Measurements from ENCODE around the gene PLXNB3. TPM values are rescaled to one million over a fixed set of nuclear protein-coding genes. Genes with fewer than 3 reads are reported as not detected.

The PLXNB3 gene
- total and polyA plus RNA-seq, 7 experiments from 2014 or later: 0.45 to 1.6 (median 0.68) TPM; not detected in 4

GRCh38 chrX:153794897-153795816, 31.1 kb downstream of the PLXNB3 start:
- Mint-ChIP-seq H3K36me3 (peaks cover 0 to 6% (median 0%) of the 10 kb centered on the region in 5 donors), H3K4me3 (peak overlapping the region; percentile 86 to 95 (median 92)), H3K4me1 (peaks cover 0 to 39% (median 25%) of the 10 kb centered on the region in 7 donors), H3K27me3 (no peaks in the 10 kb centered on the region), H3K9me3 (peaks cover 0 to 2% (median 0%) of the 10 kb centered on the region in 11 donors), H3K27ac (peak overlapping the region; percentile 41 to 94 (median 90))
- peak overlapping the region; percentile 97 for H3K27ac ChIP-seq (ENCODE audit: low read depth, low read length)
- H3K4me1 ChIP-seq (ENCODE audit: control insufficient read depth in 2 of 2, insufficient read depth in 2 of 2, low read length in 2 of 2): peaks cover 8 to 12% of the 10 kb centered on the region in 2 donors
- no peak for ATAC-seq
- peak in 3 of 9 donors; percentile 9 to 26 (median 15) for DNase-seq
- ChIA-PET CTCF (interaction anchor here (1.0 kb wide), 1 partner anchor 227 kb away, joined by 3 read pairs; no protein-coding TSS in a partner anchor), POLR2A (interaction anchor here (0.7 to 2.5 kb wide), 7 partner anchors 23 to 179 kb away, joined by 3 to 30 read pairs (median 4); partner anchors contain the start of genes ARHGAP4 and HCFC1)
- peaks cover 0 to 30% (median 0%) of the 10 kb centered on the region in 3 experiments for H3K36me3 ChIP-seq (ENCODE audit: control insufficient read depth in 2 of 3, insufficient read depth in 3 of 3, low read length in 3 of 3)
- H3K9me3 ChIP-seq (ENCODE audit: control insufficient read depth in 2 of 3, low read length in 3 of 3): no peaks in the 10 kb centered on the region
- H3K27me3 ChIP-seq (ENCODE audit: control insufficient read depth in 2 of 2, insufficient read depth in 2 of 2, low read length in 2 of 2): no peaks in the 10 kb centered on the region
- H3K4me3 ChIP-seq (ENCODE audit: low read length): peak overlapping the region; percentile 75
- intact Hi-C loops (cut with micrococcal nuclease): loop anchor here (1.0 to 10.0 kb wide), 13 partner anchors 22 to 752 kb away; partner anchors contain the start of genes ABCD1 (in 2 of the 2), BCAP31 (in 2 of the 2), HAUS7 (in 2 of the 2) and CCNQ (in 1 of the 2)

GRCh38 chrX:153797415-153798015, 33.5 kb downstream of the PLXNB3 start:
- ATAC-seq (no peak), DNase-seq (no peak)
- H3K4me3 Mint-ChIP-seq: peak overlapping the region in 1 of 10 donors; percentile 87
- no peak overlapping the region for H3K27ac ChIP-seq (ENCODE audit: low read depth, low read length)
- intact Hi-C loops (cut with micrococcal nuclease): loop anchor here in 1 of 2 donors (10.0 kb wide), 1 partner anchor 577 kb away; the partner anchor contains the start of genes EMD and FLNA
- CTCF ChIA-PET: no interaction called here
- H3K4me1 ChIP-seq (ENCODE audit: control insufficient read depth in 2 of 2, insufficient read depth in 2 of 2, low read length in 2 of 2): peaks cover 8 to 9% of the 10 kb centered on the region in 2 donors
- no peak overlapping the region for H3K4me3 ChIP-seq (ENCODE audit: low read length)
- no peaks in the 10 kb centered on the region for H3K9me3 ChIP-seq (ENCODE audit: control insufficient read depth in 2 of 3, low read length in 3 of 3)
- POLR2A ChIA-PET: no interaction called here
- H3K27me3 Mint-ChIP-seq: no peaks in the 10 kb centered on the region
- peaks cover 0 to 29% (median 18%) of the 10 kb centered on the region in 7 donors for H3K4me1 Mint-ChIP-seq
- peaks cover 0 to 2% (median 0%) of the 10 kb centered on the region in 11 donors for H3K9me3 Mint-ChIP-seq
- no peaks in the 10 kb centered on the region for H3K27me3 ChIP-seq (ENCODE audit: control insufficient read depth in 2 of 2, insufficient read depth in 2 of 2, low read length in 2 of 2)
- H3K36me3 ChIP-seq (ENCODE audit: control insufficient read depth in 2 of 3, insufficient read depth in 3 of 3, low read length in 3 of 3): peaks cover 0 to 29% (median 0%) of the 10 kb centered on the region in 3 experiments
- H3K27ac Mint-ChIP-seq: no peak overlapping the region
- H3K36me3 Mint-ChIP-seq: peaks cover 0 to 6% (median 0%) of the 10 kb centered on the region in 5 donors

- Mint-ChIP-seq H3K36me3 (peaks cover 0 to 3% (median 0%) of the 10 kb centered on the region in 5 donors), H3K27ac (no peak overlapping the region), H3K9me3 (no peaks in the 10 kb centered on the region), H3K4me1 (peaks cover 0 to 20% (median 11%) of the 10 kb centered on the region in 7 donors), H3K27me3 (no peaks in the 10 kb centered on the region), H3K4me3 (no peak overlapping the region)
- H3K9me3 ChIP-seq (ENCODE audit: control insufficient read depth in 2 of 3, low read length in 3 of 3): no peaks in the 10 kb centered on the region
- no peak overlapping the region for H3K4me3 ChIP-seq (ENCODE audit: low read length)
- POLR2A ChIA-PET: interaction anchor here (1.4 kb wide), 1 partner anchor 137 kb away, joined by 3 read pairs; no protein-coding TSS in a partner anchor
- no peak for DNase-seq
- intact Hi-C loops (cut with micrococcal nuclease): loop anchor here in 1 of 2 donors (10.0 kb wide), 1 partner anchor 575 kb away; the partner anchor contains the start of genes EMD and FLNA
- ATAC-seq: no peak
- CTCF ChIA-PET: no interaction called here
- no peaks in the 10 kb centered on the region for H3K27me3 ChIP-seq (ENCODE audit: control insufficient read depth in 2 of 2, insufficient read depth in 2 of 2, low read length in 2 of 2)
- no peak overlapping the region for H3K27ac ChIP-seq (ENCODE audit: low read depth, low read length)
- H3K4me1 ChIP-seq (ENCODE audit: control insufficient read depth in 2 of 2, insufficient read depth in 2 of 2, low read length in 2 of 2): no peaks in the 10 kb centered on the region
- peaks cover 0 to 24% (median 0%) of the 10 kb centered on the region in 3 experiments for H3K36me3 ChIP-seq (ENCODE audit: control insufficient read depth in 2 of 3, insufficient read depth in 3 of 3, low read length in 3 of 3)
Measured at GRCh38 chrX:153799326-153799725, 35.3 kb downstream of the PLXNB3 start.

- H3K36me3 Mint-ChIP-seq: peaks cover 0 to 3% (median 0%) of the 10 kb centered on the region in 5 donors
- H3K27ac Mint-ChIP-seq: no peak overlapping the region
- Histone ChIP-seq H3K36me3 (ENCODE audit: control insufficient read depth in 2 of 3, insufficient read depth in 3 of 3, low read length in 3 of 3) (peaks cover 0 to 24% (median 0%) of the 10 kb centered on the region in 3 experiments), H3K4me1 (ENCODE audit: control insufficient read depth in 2 of 2, insufficient read depth in 2 of 2, low read length in 2 of 2) (no peaks in the 10 kb centered on the region), H3K9me3 (ENCODE audit: control insufficient read depth in 2 of 3, low read length in 3 of 3) (no peaks in the 10 kb centered on the region), H3K4me3 (ENCODE audit: low read length) (no peak overlapping the region), H3K27ac (ENCODE audit: low read depth, low read length) (no peak overlapping the region), H3K27me3 (ENCODE audit: control insufficient read depth in 2 of 2, insufficient read depth in 2 of 2, low read length in 2 of 2) (no peaks in the 10 kb centered on the region)
- H3K4me3 Mint-ChIP-seq: no peak overlapping the region
- no peaks in the 10 kb centered on the region for H3K27me3 Mint-ChIP-seq
- H3K4me1 Mint-ChIP-seq: peaks cover 0 to 20% (median 9%) of the 10 kb centered on the region in 7 donors
- ChIA-PET CTCF (no interaction called here), POLR2A (interaction anchor here (0.9 to 1.4 kb wide), 2 partner anchors 18 to 136 kb away, joined by 3 read pairs; no protein-coding TSS in a partner anchor)
- intact Hi-C loops (cut with micrococcal nuclease): no loop called here
- no peak for ATAC-seq
- H3K9me3 Mint-ChIP-seq: no peaks in the 10 kb centered on the region
- no peak for DNase-seq
Measured at GRCh38 chrX:153800177-153800722, 36.2 kb downstream of the PLXNB3 start.

- intact Hi-C loops (cut with micrococcal nuclease): no loop called here
- Histone ChIP-seq H3K4me3 (ENCODE audit: low read length) (no peak overlapping the region), H3K9me3 (ENCODE audit: control insufficient read depth in 2 of 3, low read length in 3 of 3) (no peaks in the 10 kb centered on the region), H3K36me3 (ENCODE audit: control insufficient read depth in 2 of 3, insufficient read depth in 3 of 3, low read length in 3 of 3) (peaks cover 0 to 24% (median 0%) of the 10 kb centered on the region in 3 experiments), H3K27me3 (ENCODE audit: control insufficient read depth in 2 of 2, insufficient read depth in 2 of 2, low read length in 2 of 2) (no peaks in the 10 kb centered on the region), H3K27ac (ENCODE audit: low read depth, low read length) (no peak overlapping the region), H3K4me1 (ENCODE audit: control insufficient read depth in 2 of 2, insufficient read depth in 2 of 2, low read length in 2 of 2) (no peaks in the 10 kb centered on the region)
- Mint-ChIP-seq H3K36me3 (peaks cover 0 to 3% (median 0%) of the 10 kb centered on the region in 5 donors), H3K4me1 (peaks cover 0 to 18% (median 7%) of the 10 kb centered on the region in 7 donors), H3K27ac (peak overlapping the region in 1 of 9 donors; percentile 43), H3K9me3 (no peaks in the 10 kb centered on the region), H3K4me3 (no peak overlapping the region), H3K27me3 (no peaks in the 10 kb centered on the region)
- POLR2A ChIA-PET: interaction anchor here (0.9 to 1.4 kb wide), 2 partner anchors 17 to 135 kb away, joined by 3 read pairs; no protein-coding TSS in a partner anchor
- DNase-seq: no peak
- no peak for ATAC-seq
- CTCF ChIA-PET: no interaction called here
Measured at GRCh38 chrX:153800746-153801145, 36.7 kb downstream of the PLXNB3 start.

- H3K27ac ChIP-seq (ENCODE audit: low read depth, low read length): no peak overlapping the region
- ChIA-PET CTCF (no interaction called here), POLR2A (no interaction called here)
- H3K4me1 Mint-ChIP-seq: peaks cover 0 to 8% (median 0%) of the 10 kb centered on the region in 7 donors
- peaks cover 0 to 3% (median 0%) of the 10 kb centered on the region in 5 donors for H3K36me3 Mint-ChIP-seq
- H3K36me3 ChIP-seq (ENCODE audit: control insufficient read depth in 2 of 3, insufficient read depth in 3 of 3, low read length in 3 of 3): peaks cover 0 to 24% (median 0%) of the 10 kb centered on the region in 3 experiments
- no peak overlapping the region for H3K27ac Mint-ChIP-seq
- no peaks in the 10 kb centered on the region for H3K27me3 ChIP-seq (ENCODE audit: control insufficient read depth in 2 of 2, insufficient read depth in 2 of 2, low read length in 2 of 2)
- H3K9me3 Mint-ChIP-seq: no peaks in the 10 kb centered on the region
- no peaks in the 10 kb centered on the region for H3K4me1 ChIP-seq (ENCODE audit: control insufficient read depth in 2 of 2, insufficient read depth in 2 of 2, low read length in 2 of 2)
- no peak overlapping the region for H3K4me3 Mint-ChIP-seq
- ATAC-seq (no peak), DNase-seq (no peak)
- H3K9me3 ChIP-seq (ENCODE audit: control insufficient read depth in 2 of 3, low read length in 3 of 3): no peaks in the 10 kb centered on the region
- intact Hi-C loops (cut with micrococcal nuclease): no loop called here
- H3K4me3 ChIP-seq (ENCODE audit: low read length): no peak overlapping the region
- no peaks in the 10 kb centered on the region for H3K27me3 Mint-ChIP-seq
Measured at GRCh38 chrX:153801669-153802068, 37.6 kb downstream of the PLXNB3 start.

Measured in naive thymus-derived CD4-positive, alpha-beta T cell (primary cell).